Spinal cord (tissue), 10 donors: ENCODE results near the gene SGSM2. TPM values are rescaled to one million over a fixed set of nuclear protein-coding genes. Genes with fewer than 3 reads are reported as not detected.

Experiments used
- DNase-seq, 6 donors: peaks; one replicate each; pipeline versions ENCODE4 v3.0.0 to v3.0.0-alpha.2; 2013 to 2015; ENCODE audit warnings: low spot score in 6 of 6, low read depth in 4 of 6
- H3K27ac ChIP-seq: one replicate; pipeline ENCODE4 v1.5.1; 2013; ENCODE audit warnings: low read depth, low read length, control low read depth
- H3K27me3 ChIP-seq: one replicate; pipeline ENCODE4 v1.6.1; 2013; ENCODE audit warnings: low read length; ENCODE audit not compliant: control insufficient read depth, insufficient read depth
- H3K36me3 ChIP-seq: one replicate; pipeline ENCODE4 v1.6.1; 2013; ENCODE audit warnings: low read length; ENCODE audit not compliant: control insufficient read depth, insufficient read depth
- H3K4me1 ChIP-seq: one replicate; pipeline ENCODE4 v1.6.1; 2013; ENCODE audit warnings: low read length; ENCODE audit not compliant: control insufficient read depth, insufficient read depth
- H3K4me3 ChIP-seq: one replicate; pipeline ENCODE4 v1.5.1; 2013; ENCODE audit warnings: low read depth, low read length, control low read depth
- H3K9me3 ChIP-seq: one replicate; pipeline ENCODE4 v1.6.1; 2013; ENCODE audit warnings: low read length; ENCODE audit not compliant: control insufficient read depth, insufficient read depth
- WGBS: methylation state at CpG from one replicate; pipeline ENCODE4 v1.1.5; 2013; ENCODE audit warnings: missing lambda C conversion rate; ENCODE audit not compliant: insufficient coverage; 5-methylcytosine and 5-hydroxymethylcytosine counted together
- polyA plus RNA-seq, 2 donors: library from polyadenylated mRNA; unstranded; fragments of 120-200 nt; gene quantifications; one replicate each; pipeline ENCODE4 v1.2.1, GENCODE V29; 2013; ENCODE audit not compliant: insufficient read length in 2 of 2
- total RNA-seq, 2 donors: library from RNA; depleted of rRNA in 1 of 2; stranded (reverse); fragments of 120-200 nt in 1 of 2; fragments of >200 nt in 1 of 2; gene quantifications; one replicate each; pipeline versions ENCODE4 v1.2.3 to v1.2.4, GENCODE V29; 2013 to 2014
- donor health status: healthy.

Gene SGSM2
- total and polyA plus RNA-seq, 4 donors = 46.7 to 181 (median 120) TPM

DNA sequence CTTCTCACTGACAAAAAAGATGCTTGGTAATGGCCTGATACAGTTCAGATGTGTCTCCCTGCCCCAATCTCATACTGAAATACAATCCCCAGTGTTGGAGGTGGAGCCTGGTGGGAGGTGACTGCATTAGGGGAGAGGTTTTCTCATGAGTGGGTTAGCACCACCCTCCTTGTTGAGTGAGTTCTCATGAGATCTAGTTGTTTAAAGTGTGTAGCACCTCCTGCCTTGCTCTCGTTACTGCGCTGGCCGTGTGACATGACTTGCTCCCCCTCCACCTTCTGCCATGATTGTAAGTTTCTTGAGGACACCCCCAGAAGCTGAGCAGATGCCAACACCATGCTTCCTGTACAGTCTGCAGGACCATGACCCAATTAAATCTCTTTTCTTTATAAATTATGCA, 6.0 kb upstream of the SGSM2 start:
- H3K9me3 ChIP-seq = no peaks in the 10 kb centered on the region
- H3K27ac ChIP-seq = no peak overlapping the region
- H3K27me3 ChIP-seq = no peaks in the 10 kb centered on the region
- peaks cover 56% of the 10 kb centered on the region for H3K36me3 ChIP-seq
- H3K4me1 ChIP-seq = peaks cover 6% of the 10 kb centered on the region
- DNase-seq = no peak
- H3K4me3 ChIP-seq = no peak overlapping the region
- 83% methylated on average over 2 of the region's 3 CpGs for WGBS

DNA sequence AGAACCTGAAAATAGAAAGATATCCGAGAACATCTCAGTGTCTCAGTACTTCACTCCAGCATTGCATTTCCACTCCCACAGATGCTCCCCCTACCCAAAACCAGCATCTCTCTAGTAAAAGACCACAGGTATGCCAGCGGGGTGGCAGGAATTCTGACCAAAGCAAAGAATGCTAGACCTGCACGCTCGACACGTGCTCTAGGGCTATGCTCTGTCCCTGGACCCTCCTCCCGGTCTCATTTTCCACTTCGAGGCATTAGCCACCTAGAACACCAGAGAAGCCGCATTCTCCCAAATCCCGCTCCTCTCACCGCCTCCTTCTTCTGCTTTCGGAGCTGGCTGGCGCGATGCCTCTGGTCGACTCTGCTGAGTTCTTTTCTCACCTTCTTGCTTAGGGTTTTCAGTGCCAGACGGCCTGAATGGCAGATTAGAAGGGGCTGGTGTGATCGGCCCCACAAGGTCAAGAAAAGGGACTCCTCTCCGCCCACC, 1.5 kb upstream of the SGSM2 start:
- H3K9me3 ChIP-seq = no peaks in the 10 kb centered on the region
- H3K36me3 ChIP-seq = peaks cover 30% of the 10 kb centered on the region
- peak in 1 of 6 donors; percentile 5 for DNase-seq
- 4% methylated on average over 16 of the region's 17 CpGs for WGBS
- H3K4me3 ChIP-seq = peak overlapping the region; percentile 78
- H3K27ac ChIP-seq = peak overlapping the region; percentile 29
- no peaks in the 10 kb centered on the region for H3K27me3 ChIP-seq
- peaks cover 27% of the 10 kb centered on the region for H3K4me1 ChIP-seq

- WGBS = under 1% methylated on average over 48 of the region's 48 CpGs
- Histone ChIP-seq H3K4me1 (peaks cover 27% of the 10 kb centered on the region), H3K4me3 (peak within 1 kb of the TSS; percentile 78), H3K36me3 (peaks cover 33% of the 10 kb centered on the region), H3K9me3 (no peaks in the 10 kb centered on the region), H3K27me3 (no peaks in the 10 kb centered on the region), H3K27ac (peak within 1 kb of the TSS; percentile 93)
- peak; percentile 82 to 97 (median 88) for DNase-seq
These were observed 968 bp upstream of the SGSM2 start, which contains the start of gene TSR1 for GRCh38 chr17:2336215-2336851. TSS of gene TSR1 (minus strand) at chr17:2336457. CDS start at chr17:2336427, 30 bp downstream.

GRCh38 chr17:2337544-2338314, 428 bp downstream of the SGSM2 start:
- DNase-seq = peak in 2 of 6 donors; percentile 79 to 80
- no peaks in the 10 kb centered on the region for H3K27me3 ChIP-seq
- no peaks in the 10 kb centered on the region for H3K9me3 ChIP-seq
- H3K4me1 ChIP-seq = peaks cover 27% of the 10 kb centered on the region
- peaks cover 30% of the 10 kb centered on the region for H3K36me3 ChIP-seq
- WGBS = under 1% methylated on average over 89 of the region's 92 CpGs
- H3K27ac ChIP-seq = peak overlapping the region; percentile 63
- peak overlapping the region; percentile 78 for H3K4me3 ChIP-seq

DNA sequence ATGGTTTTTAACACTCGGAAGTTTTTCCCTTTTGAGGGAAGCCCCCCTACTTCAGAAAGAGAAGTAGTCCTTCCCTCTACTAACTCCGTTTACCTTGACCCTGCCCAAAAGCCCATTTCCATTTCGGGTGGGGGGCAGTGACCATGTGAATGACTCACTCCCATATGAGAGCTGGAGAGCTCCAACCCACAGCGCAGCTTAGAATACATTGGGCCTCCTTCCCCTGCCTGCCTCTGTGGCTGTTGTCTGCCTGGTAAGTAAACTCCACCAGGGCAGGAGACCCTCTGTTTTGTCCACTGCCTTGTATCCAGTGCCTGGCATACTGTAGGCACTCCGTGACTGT, 985 bp downstream of the SGSM2 start:
- peak overlapping the region; percentile 49 for H3K4me3 ChIP-seq
- peaks cover 33% of the 10 kb centered on the region for H3K36me3 ChIP-seq
- H3K27me3 ChIP-seq = no peaks in the 10 kb centered on the region
- no peaks in the 10 kb centered on the region for H3K9me3 ChIP-seq
- no peak for DNase-seq
- peak overlapping the region; percentile 63 for H3K27ac ChIP-seq
- WGBS = 6% methylated on average over 4 of the region's 5 CpGs
- peaks cover 27% of the 10 kb centered on the region for H3K4me1 ChIP-seq

DNA sequence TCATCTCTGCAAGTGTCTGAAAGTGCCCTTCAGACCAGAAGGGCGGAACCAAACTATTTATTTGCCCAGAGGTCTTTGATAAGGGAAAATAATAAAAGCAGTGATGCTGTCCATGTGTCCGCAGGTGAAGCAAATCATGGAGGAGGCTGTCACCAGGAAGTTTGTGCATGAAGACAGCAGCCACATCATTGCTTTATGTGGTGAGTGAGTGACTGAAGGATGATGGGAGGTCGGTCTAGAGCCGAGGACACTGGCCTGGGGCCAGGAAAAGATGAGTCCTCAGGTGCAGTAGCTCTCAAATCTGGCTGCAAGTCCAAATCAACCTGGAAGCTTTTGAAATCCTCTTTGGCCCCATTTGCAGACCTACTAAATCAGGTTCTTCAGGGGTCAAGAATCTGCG, 6.1 kb downstream of the SGSM2 start:
- Histone ChIP-seq H3K27me3 (no peaks in the 10 kb centered on the region), H3K36me3 (peaks cover 48% of the 10 kb centered on the region), H3K4me3 (no peak overlapping the region), H3K4me1 (peaks cover 29% of the 10 kb centered on the region), H3K27ac (no peak overlapping the region), H3K9me3 (no peaks in the 10 kb centered on the region)
- WGBS = 89% methylated on average over 5 of the region's 5 CpGs
- DNase-seq = no peak

DNA sequence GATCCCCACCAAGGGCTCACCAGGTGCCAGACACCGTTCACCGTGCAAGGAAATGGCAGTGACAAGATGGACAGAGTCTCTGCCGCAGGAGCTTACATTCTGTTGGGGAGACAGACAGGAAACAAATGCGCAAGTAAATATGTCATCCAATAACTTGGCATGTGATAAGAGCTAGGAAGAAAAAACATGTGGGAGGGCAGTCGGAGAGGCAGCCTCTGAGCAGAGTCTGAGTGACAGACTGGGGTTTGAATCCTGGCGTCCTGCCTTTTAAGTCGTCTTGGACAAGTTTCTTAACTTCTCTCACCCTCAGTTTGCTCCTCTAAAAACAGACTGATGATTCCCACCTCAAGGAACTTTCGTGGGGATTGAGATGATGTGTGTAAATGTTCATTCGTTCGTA, 7.2 kb downstream of the SGSM2 start:
- 97% methylated on average over 7 of the region's 10 CpGs for WGBS
- H3K4me1 ChIP-seq = peaks cover 27% of the 10 kb centered on the region
- DNase-seq = no peak
- H3K27ac ChIP-seq = no peak overlapping the region
- no peaks in the 10 kb centered on the region for H3K27me3 ChIP-seq
- H3K4me3 ChIP-seq = no peak overlapping the region
- no peaks in the 10 kb centered on the region for H3K9me3 ChIP-seq
- H3K36me3 ChIP-seq = peaks cover 44% of the 10 kb centered on the region

DNA sequence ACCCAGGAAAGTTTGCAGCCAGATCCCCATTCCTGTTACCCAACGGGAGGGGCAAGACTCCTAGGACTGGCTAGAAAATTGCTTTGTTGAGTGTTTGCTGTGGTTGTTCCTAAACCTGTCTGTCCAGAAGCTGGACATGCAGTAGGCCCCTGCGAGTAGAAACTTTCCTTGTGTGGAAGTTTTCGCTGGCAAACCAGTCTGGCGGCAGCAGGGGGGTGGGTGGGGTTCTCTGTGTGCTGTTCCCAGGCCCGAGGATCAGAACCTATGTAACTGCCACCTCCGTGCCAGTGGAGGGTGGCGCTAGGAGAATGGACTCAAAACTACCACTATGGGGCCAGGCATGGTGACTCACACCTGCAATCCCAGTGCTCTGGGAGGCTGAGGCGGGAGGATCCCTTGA, 9.2 kb downstream of the SGSM2 start:
- DNase-seq = no peak
- no peak overlapping the region for H3K4me3 ChIP-seq
- no peak overlapping the region for H3K27ac ChIP-seq
- H3K36me3 ChIP-seq = peaks cover 52% of the 10 kb centered on the region
- 85% methylated on average over 8 of the region's 8 CpGs for WGBS
- H3K27me3 ChIP-seq = no peaks in the 10 kb centered on the region
- no peaks in the 10 kb centered on the region for H3K9me3 ChIP-seq
- H3K4me1 ChIP-seq = peaks cover 31% of the 10 kb centered on the region

- Histone ChIP-seq H3K4me1 (peaks cover 41% of the 10 kb centered on the region), H3K9me3 (no peaks in the 10 kb centered on the region), H3K27me3 (no peaks in the 10 kb centered on the region), H3K27ac (peak overlapping the region; percentile 87), H3K36me3 (peaks cover 50% of the 10 kb centered on the region), H3K4me3 (no peak overlapping the region)
- peak in 5 of 6 donors; percentile 68 to 96 (median 75) for DNase-seq
- WGBS = 27% methylated on average over 6 of the region's 11 CpGs
These were observed 10.7 kb downstream of the SGSM2 start for GRCh38 chr17:2347805-2348685.
